T-cell (primary cell): ENCODE data around the gene APBB2. TPM values are rescaled to one million over a fixed set of nuclear protein-coding genes. Genes with fewer than 3 reads are reported as not detected.

ENCODE experiments used
- ATAC-seq, 4 experiments: fragments of 200-7000 bp in 3 of 4; fragments of 150-1000 bp in 1 of 4; cut with Tn5 transposase; replicated peaks in 1 of 4; 1 replicate in 3 of 4; 2 replicates in 1 of 4; pipeline ENCODE4 v1.10.0; 2021; ENCODE audit warnings: moderate library complexity in 3 of 4, mild to moderate bottlenecking in 2 of 4, moderate number of reproducible peaks in 1 of 4
- CTCF ChIA-PET, 2 donors: fragments of 300-600 bp; sonication (Branson Sonifier 250); formaldehyde crosslinking; loops; one replicate each; lab custom pipeline; 2022; ENCODE audit warnings: antibody characterized with exemption in 2 of 2; lab: Charles Lee
- POLR2A ChIA-PET, 2 donors: fragments of 300-600 bp; sonication (Branson Sonifier 250); formaldehyde crosslinking; loops; one replicate each; lab custom pipeline; 2022; ENCODE audit warnings: antibody characterized with exemption in 2 of 2; lab: Charles Lee
- DNase-seq, 35 experiments: peaks; one replicate each; pipeline versions ENCODE4 v3.0.0 to v3.0.0-alpha.2; 2013 to 2023
- H3K27ac ChIP-seq: one replicate; pipeline ENCODE4 v1.5.1; 2013; ENCODE audit warnings: low read length
- H3K27me3 ChIP-seq, 2 experiments: replicated peaks in 1 of 2; 1 replicate in 1 of 2; 2 replicates in 1 of 2; pipeline versions ENCODE4 v1.6.1 to v1.7.0; 2013; ENCODE audit warnings: low read length in 1 of 2, mixed read lengths in 1 of 2; ENCODE audit not compliant: control insufficient read depth in 2 of 2, insufficient read depth in 2 of 2; ENCODE audit errors: extremely low read depth in 1 of 2
- H3K36me3 ChIP-seq, 2 donors: 1 replicate in 1 of 2; 2 replicates in 1 of 2; pipeline versions ENCODE4 v1.6.1 to v1.7.0; 2013; ENCODE audit warnings: low read length in 1 of 2; ENCODE audit not compliant: control insufficient read depth in 2 of 2, insufficient read depth in 1 of 2; ENCODE audit errors: extremely low read depth in 1 of 2
- H3K4me1 ChIP-seq, 2 experiments: 1 replicate in 1 of 2; 2 replicates in 1 of 2; pipeline versions ENCODE4 v1.6.1 to v1.7.0; 2013; ENCODE audit warnings: low read length in 2 of 2, mixed read lengths in 1 of 2; ENCODE audit not compliant: insufficient read depth in 2 of 2, control insufficient read depth in 1 of 2; ENCODE audit errors: extremely low read depth in 1 of 2
- H3K4me3 ChIP-seq, 2 donors: 1 replicate in 1 of 2; 2 replicates in 1 of 2; pipeline versions ENCODE4 v1.5.1 to v1.7.0; 2013; ENCODE audit warnings: mild to moderate bottlenecking in 2 of 2, low read length in 1 of 2, moderate library complexity in 1 of 2; ENCODE audit not compliant: control insufficient read depth in 1 of 2; ENCODE audit errors: extremely low read depth in 1 of 2
- H3K9me3 ChIP-seq: 2 replicates; pipeline ENCODE4 v1.7.0; 2013
- H3K27ac Mint-ChIP-seq, 2 donors: one replicate each; pipeline ENCODE4 v1.8.0; 2020 to 2021; ENCODE audit warnings: mild to moderate bottlenecking in 2 of 2, mixed read lengths in 2 of 2
- H3K27me3 Mint-ChIP-seq, 2 donors: one replicate each; pipeline ENCODE4 v1.8.0; 2021 to 2022; ENCODE audit warnings: mixed read lengths in 2 of 2
- H3K36me3 Mint-ChIP-seq: one replicate; pipeline ENCODE4 v1.8.0; 2021; ENCODE audit warnings: mixed read lengths
- H3K4me1 Mint-ChIP-seq, 3 donors: one replicate each; pipeline ENCODE4 v1.8.0; 2020 to 2022; ENCODE audit warnings: mixed read lengths in 3 of 3, mild to moderate bottlenecking in 1 of 3
- H3K4me3 Mint-ChIP-seq, 3 donors: one replicate each; pipeline ENCODE4 v1.8.0; 2020 to 2022; ENCODE audit warnings: mild to moderate bottlenecking in 3 of 3, mixed read lengths in 3 of 3, moderate library complexity in 3 of 3
- H3K9me3 Mint-ChIP-seq, 3 donors: one replicate each; pipeline ENCODE4 v1.8.0; 2020 to 2022; ENCODE audit warnings: mixed read lengths in 3 of 3
- WGBS: methylation state at CpG from one replicate; pipeline ENCODE4 v1.1.5; 2013; ENCODE audit warnings: missing lambda C conversion rate; ENCODE audit not compliant: insufficient coverage; 5-methylcytosine and 5-hydroxymethylcytosine counted together
- total RNA-seq, 35 experiments: library from RNA in 6 of 35; stranded (reverse) in 6 of 35; fragments of 120-200 nt in 1 of 35; gene quantifications; one replicate each; pipeline versions ENCODE4 v1.2.1 to v1.2.4 and lab custom pipeline; 2013 to 2026

Gene APBB2
- total RNA-seq, 5 donors from 2014 or later (not counting 1 experiment from before 2014, with no cell fraction given): 0.23 to 1.6 (median 0.70) TPM

GRCh38 chr4:40829586-40829985 lies 384.8 kb downstream of the APBB2 start:
- peaks cover 0 to 3% of the 10 kb centered on the region in 2 experiments for H3K27me3 ChIP-seq
- ATAC-seq: no peak
- H3K4me3 ChIP-seq: no peak overlapping the region
- peaks cover 0 to 4% (median 0%) of the 10 kb centered on the region in 3 donors for H3K9me3 Mint-ChIP-seq
- H3K36me3 ChIP-seq: no peaks in the 10 kb centered on the region
- WGBS: no CpG with 5 or more reads among the region's 4 CpGs
- H3K9me3 ChIP-seq: no peaks in the 10 kb centered on the region
- peaks cover 0 to 3% (median 2%) of the 10 kb centered on the region in 3 donors for H3K4me1 Mint-ChIP-seq
- H3K4me1 ChIP-seq: no peaks in the 10 kb centered on the region
- no peaks in the 10 kb centered on the region for H3K36me3 Mint-ChIP-seq
- H3K27ac Mint-ChIP-seq: no peak overlapping the region
- CTCF ChIA-PET: no interaction called here
- no peak for DNase-seq
- H3K27ac ChIP-seq: no peak overlapping the region
- H3K4me3 Mint-ChIP-seq: no peak overlapping the region
- POLR2A ChIA-PET: no interaction called here
- H3K27me3 Mint-ChIP-seq: peaks cover 0 to 7% of the 10 kb centered on the region in 2 donors

GRCh38 chr4:40828661-40829060 lies 385.7 kb downstream of the APBB2 start:
- peaks cover 0 to 5% of the 10 kb centered on the region in 2 donors for H3K27me3 Mint-ChIP-seq
- H3K9me3 ChIP-seq: no peaks in the 10 kb centered on the region
- no peak overlapping the region for H3K27ac ChIP-seq
- H3K4me3 ChIP-seq: no peak overlapping the region
- ChIA-PET POLR2A (no interaction called here), CTCF (no interaction called here)
- WGBS: 93% methylated on average over 7 of the region's 9 CpGs
- peaks cover 0 to 3% (median 2%) of the 10 kb centered on the region in 3 donors for H3K4me1 Mint-ChIP-seq
- ATAC-seq (no peak), DNase-seq (no peak)
- H3K36me3 ChIP-seq: no peaks in the 10 kb centered on the region
- H3K27me3 ChIP-seq: no peaks in the 10 kb centered on the region
- peaks cover 0 to 4% (median 0%) of the 10 kb centered on the region in 3 donors for H3K9me3 Mint-ChIP-seq
- H3K4me3 Mint-ChIP-seq: no peak overlapping the region
- no peak overlapping the region for H3K27ac Mint-ChIP-seq
- H3K36me3 Mint-ChIP-seq: no peaks in the 10 kb centered on the region
- no peaks in the 10 kb centered on the region for H3K4me1 ChIP-seq

GRCh38 chr4:40827758-40828157 lies 386.6 kb downstream of the APBB2 start:
- Mint-ChIP-seq H3K27ac (no peak overlapping the region), H3K4me3 (no peak overlapping the region), H3K9me3 (peaks cover 0 to 4% (median 0%) of the 10 kb centered on the region in 3 donors), H3K4me1 (peaks cover 0 to 3% (median 2%) of the 10 kb centered on the region in 3 donors), H3K36me3 (no peaks in the 10 kb centered on the region), H3K27me3 (peaks cover 0 to 5% of the 10 kb centered on the region in 2 donors)
- Histone ChIP-seq H3K36me3 (no peaks in the 10 kb centered on the region), H3K4me1 (no peaks in the 10 kb centered on the region), H3K9me3 (no peaks in the 10 kb centered on the region), H3K27me3 (no peaks in the 10 kb centered on the region), H3K4me3 (no peak overlapping the region), H3K27ac (no peak overlapping the region)
- ATAC-seq (no peak), DNase-seq (no peak)
- CTCF ChIA-PET: interaction anchor here in 1 of 2 donors (0.6 kb wide), 1 partner anchor 644 kb away, joined by 3 read pairs; no protein-coding TSS in a partner anchor
- WGBS: 69% methylated on average over 3 of the region's 6 CpGs
- POLR2A ChIA-PET: no interaction called here

GRCh38 chr4:40826821-40827220 lies 387.5 kb downstream of the APBB2 start:
- Mint-ChIP-seq H3K4me1 (peaks cover 0 to 3% (median 2%) of the 10 kb centered on the region in 3 donors), H3K27me3 (peaks cover 0 to 5% of the 10 kb centered on the region in 2 donors), H3K27ac (no peak overlapping the region), H3K4me3 (no peak overlapping the region), H3K9me3 (peaks cover 0 to 4% (median 0%) of the 10 kb centered on the region in 3 donors), H3K36me3 (no peaks in the 10 kb centered on the region)
- no peaks in the 10 kb centered on the region for H3K4me1 ChIP-seq
- ChIA-PET CTCF (no interaction called here), POLR2A (no interaction called here)
- no peaks in the 10 kb centered on the region for H3K27me3 ChIP-seq
- no peaks in the 10 kb centered on the region for H3K36me3 ChIP-seq
- no peaks in the 10 kb centered on the region for H3K9me3 ChIP-seq
- DNase-seq (no peak), ATAC-seq (no peak)
- WGBS: 98% methylated on average over 4 of the region's 5 CpGs
- no peak overlapping the region for H3K4me3 ChIP-seq
- H3K27ac ChIP-seq: no peak overlapping the region

- ATAC-seq (no peak), DNase-seq (no peak)
- no peaks in the 10 kb centered on the region for H3K4me1 ChIP-seq
- Mint-ChIP-seq H3K27ac (no peak overlapping the region), H3K9me3 (peaks cover 0 to 4% (median 0%) of the 10 kb centered on the region in 3 donors), H3K4me1 (peaks cover 0 to 3% (median 2%) of the 10 kb centered on the region in 3 donors), H3K36me3 (no peaks in the 10 kb centered on the region), H3K27me3 (peaks cover 0 to 5% of the 10 kb centered on the region in 2 donors), H3K4me3 (no peak overlapping the region)
- no peaks in the 10 kb centered on the region for H3K36me3 ChIP-seq
- H3K4me3 ChIP-seq: no peak overlapping the region
- H3K27ac ChIP-seq: no peak overlapping the region
- H3K27me3 ChIP-seq: no peaks in the 10 kb centered on the region
- ChIA-PET CTCF (no interaction called here), POLR2A (no interaction called here)
- 84% methylated on average over 17 of the region's 19 CpGs for WGBS
- H3K9me3 ChIP-seq: no peaks in the 10 kb centered on the region
These were observed 389.1 kb downstream of the APBB2 start for GRCh38 chr4:40825014-40825838.

DNA sequence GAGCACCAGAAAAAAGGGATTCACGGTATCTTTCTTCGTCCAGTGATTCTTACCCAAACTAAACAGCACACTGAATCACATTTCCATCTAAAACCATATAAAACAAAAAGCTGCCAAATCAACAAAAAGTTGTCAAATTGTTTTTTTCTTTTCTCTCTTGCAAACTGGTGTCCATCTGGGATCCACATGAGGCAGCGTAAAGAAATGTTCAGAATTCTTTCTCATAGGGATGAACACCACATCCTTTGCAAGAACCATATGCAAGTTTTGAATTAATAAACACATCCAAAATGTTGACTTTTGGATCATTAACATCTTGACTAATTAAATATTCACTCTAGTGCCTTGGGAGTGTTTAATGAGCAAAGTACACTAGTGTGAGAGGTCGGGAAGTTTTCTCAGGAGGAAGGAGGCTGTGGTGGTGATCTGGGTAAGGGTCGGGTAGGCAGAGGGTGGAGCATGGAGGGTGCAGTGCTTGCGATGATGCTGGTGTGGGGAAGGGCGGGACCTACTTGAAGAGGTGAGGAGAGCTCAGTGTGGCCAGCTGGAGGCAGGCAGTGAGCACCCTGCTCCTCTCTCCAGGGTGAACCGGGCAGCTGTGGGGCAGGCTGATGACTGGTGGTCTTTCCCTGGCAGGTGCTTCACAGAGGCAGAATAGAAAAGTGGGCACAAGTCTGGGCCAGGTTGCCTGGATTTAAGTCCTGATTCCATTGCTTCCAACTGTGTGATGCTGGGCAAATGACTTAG lies 391.7 kb downstream of the APBB2 start:
- Mint-ChIP-seq H3K27me3 (no peaks in the 10 kb centered on the region), H3K9me3 (no peaks in the 10 kb centered on the region), H3K4me1 (peaks cover 0 to 3% (median 2%) of the 10 kb centered on the region in 3 donors), H3K36me3 (no peaks in the 10 kb centered on the region), H3K27ac (no peak overlapping the region), H3K4me3 (no peak overlapping the region)
- ChIA-PET POLR2A (no interaction called here), CTCF (no interaction called here)
- 77% methylated on average over 5 of the region's 8 CpGs for WGBS
- H3K4me1 ChIP-seq: no peaks in the 10 kb centered on the region
- H3K27me3 ChIP-seq: no peaks in the 10 kb centered on the region
- no peaks in the 10 kb centered on the region for H3K36me3 ChIP-seq
- H3K4me3 ChIP-seq: no peak overlapping the region
- DNase-seq: no peak
- H3K9me3 ChIP-seq: no peaks in the 10 kb centered on the region
- H3K27ac ChIP-seq: no peak overlapping the region
- ATAC-seq: no peak
